HCT116 (cell line): ENCODE results near the gene TOP2B. TPM values are rescaled to one million over a fixed set of nuclear protein-coding genes. Genes with fewer than 3 reads are reported as not detected.

ENCODE experiments used
- ATAC-seq: fragments of 200-7000 bp; cut with Tn5 transposase; 2 replicates; pipeline ENCODE4 v1.9.1; 2020; ENCODE audit warnings: mild to moderate bottlenecking, moderate library complexity
- BruUV-seq: library from RNA; stranded (reverse); fragments of 400-500 nt; replicated peaks from 2 replicates; lab custom pipeline; 2021; lab: Mats Ljungman, UMichigan
- CTCF ChIA-PET: fragments of 300-600 bp; sonication (Branson Sonifier 250); formaldehyde crosslinking; loops from one replicate; lab custom pipeline; 2021; ENCODE audit warnings: antibody characterized with exemption; lab: Charles Lee
- POLR2A ChIA-PET: fragments of 300-600, 350-600 bp; sonication (Branson Sonifier 250); formaldehyde crosslinking; loops from one replicate; lab custom pipeline; 2021; ENCODE audit warnings: antibody characterized with exemption; lab: Charles Lee
- RAD21 ChIA-PET, 2 experiments: fragments of 300-600 bp; sonication (Branson Sonifier 250); formaldehyde crosslinking; loops; one replicate each; lab custom pipeline; 2023; ENCODE audit warnings: low total read pairs in 2 of 2; ENCODE audit not compliant: uncharacterized antibody in 2 of 2, unreplicated experiment in 2 of 2, low non-redundant PET in 1 of 2; lab: Charles Lee
- DNase-seq: peaks from one replicate; pipeline ENCODE4 v3.0.0-alpha.2; 2010; ENCODE audit warnings: low read depth, low spot score
- H2AFZ ChIP-seq: fragments of 200-600 bp; shearing (Covaris generic), sonication (generic); 2 replicates; pipeline ENCODE4 v1.6.1; 2017; ENCODE audit warnings: low read depth, mixed run types, mixed read lengths, antibody characterized with exemption, low read length; ENCODE audit not compliant: poor library complexity, severe bottlenecking
- H3K27ac ChIP-seq: 2 replicates; pipeline ENCODE4 v1.5.1; 2012; ENCODE audit warnings: low read depth, low read length
- H3K27me3 ChIP-seq: fragments of 200-600 bp; sonication (generic); 2 replicates; pipeline ENCODE4 v1.6.1; 2016; ENCODE audit warnings: mixed run types, low read length, mixed read lengths; ENCODE audit not compliant: insufficient read depth
- H3K36me3 ChIP-seq, 2 experiments: fragments of 200-500 bp in 1 of 2; fragments of 200-600 bp in 1 of 2; sonication (Bioruptor generic) in 1 of 2; sonication (generic) in 1 of 2; 2 replicates each; pipeline versions ENCODE4 v1.5.1 to v1.6.1; 2014 to 2016; ENCODE audit warnings: low read length in 2 of 2, inconsistent platforms in 1 of 2, mixed read lengths in 1 of 2, mixed run types in 1 of 2; ENCODE audit not compliant: insufficient read depth in 2 of 2, control insufficient read depth in 1 of 2
- H3K4me1 ChIP-seq, 2 experiments: fragments of 200-600 bp in 1 of 2; sonication (generic) in 1 of 2; 2 replicates each; pipeline versions ENCODE4 v1.5.1 to v1.6.1; 2012 to 2017; ENCODE audit warnings: low read length in 2 of 2, inconsistent platforms in 1 of 2, mild to moderate bottlenecking in 1 of 2, mixed read lengths in 1 of 2, mixed run types in 1 of 2, moderate library complexity in 1 of 2; ENCODE audit not compliant: insufficient read depth in 2 of 2, control insufficient read depth in 1 of 2
- H3K4me2 ChIP-seq: fragments of 200-600 bp; sonication (generic); 2 replicates; pipeline ENCODE4 v1.6.1; 2017; ENCODE audit warnings: mixed run types, low read length, mixed read lengths
- H3K4me3 ChIP-seq, 2 experiments: fragments of 200-600 bp in 1 of 2; sonication (generic) in 1 of 2; replicated peaks in 1 of 2; 2 replicates each; pipeline ENCODE4 v1.5.1; 2011 to 2016; ENCODE audit warnings: low read length in 2 of 2, control low read depth in 1 of 2, low read depth in 1 of 2, mild to moderate bottlenecking in 1 of 2, mixed read lengths in 1 of 2, mixed run types in 1 of 2
- H3K79me2 ChIP-seq: fragments of 200-600 bp; sonication (generic); 2 replicates; pipeline ENCODE4 v1.6.1; 2017; ENCODE audit warnings: mild to moderate bottlenecking, mixed run types, low read length, moderate library complexity, mixed read lengths; ENCODE audit not compliant: insufficient read depth
- H3K9ac ChIP-seq: fragments of 200-600 bp; sonication (generic); 2 replicates; pipeline ENCODE4 v1.6.1; 2016; ENCODE audit warnings: low read length, mixed read lengths
- H3K9me2 ChIP-seq: fragments of 200-600 bp; sonication (generic), shearing (Covaris generic); 2 replicates; pipeline ENCODE4 v1.6.1; 2017; ENCODE audit warnings: mixed run types, mild to moderate bottlenecking, moderate library complexity; ENCODE audit not compliant: insufficient read depth
- H3K9me3 ChIP-seq, 2 experiments: fragments of 200-500 bp in 1 of 2; fragments of 200-600 bp in 1 of 2; sonication (Bioruptor generic) in 1 of 2; sonication (generic) in 1 of 2; 2 replicates each; pipeline ENCODE4 v1.6.1; 2014 to 2017; ENCODE audit warnings: low read length in 2 of 2, mixed read lengths in 2 of 2, inconsistent platforms in 1 of 2, low read depth in 1 of 2, mild to moderate bottlenecking in 1 of 2, mixed run types in 1 of 2, moderate library complexity in 1 of 2; ENCODE audit not compliant: control insufficient read depth in 1 of 2, insufficient read depth in 1 of 2
- H4K20me1 ChIP-seq: fragments of 200-600 bp; sonication (generic), shearing (Covaris generic); 2 replicates; pipeline ENCODE4 v1.6.1; 2017; ENCODE audit warnings: mixed run types, mild to moderate bottlenecking, moderate library complexity; ENCODE audit not compliant: insufficient read depth
- CBX3 ChIP-seq: IDR thresholded peaks from 2 replicates; pipeline ENCODE4 v1.6.1; 2012; ENCODE audit warnings: low read depth
- CEBPB ChIP-seq: IDR thresholded peaks from 2 replicates; pipeline ENCODE4 v1.6.1; 2012; ENCODE audit warnings: low read depth
- CTCF ChIP-seq, 3 experiments: fragments of 200-600 bp in 1 of 3; sonication (generic) in 1 of 3; IDR thresholded peaks in 2 of 3; conservative IDR thresholded peaks in 1 of 3; 2 replicates each; pipeline ENCODE4 v1.5.1; 2012 to 2017; ENCODE audit warnings: low read depth in 2 of 3, low read length in 2 of 3, antibody characterized with exemption in 1 of 3, borderline replicate concordance in 1 of 3, control low read depth in 1 of 3, mild to moderate bottlenecking in 1 of 3, mixed read lengths in 1 of 3, mixed run types in 1 of 3, moderate library complexity in 1 of 3; ENCODE audit not compliant: insufficient read depth in 1 of 3
- EGR1 ChIP-seq: IDR thresholded peaks from 2 replicates; pipeline ENCODE4 v1.6.1; 2012; ENCODE audit warnings: low read depth
- ELF1 ChIP-seq: IDR thresholded peaks from 2 replicates; pipeline ENCODE4 v1.6.1; 2012; ENCODE audit warnings: low read depth, borderline replicate concordance
- EZH2 ChIP-seq: fragments of 200-600 bp; sonication (generic); IDR thresholded peaks from 2 replicates; pipeline ENCODE4 v1.6.1; 2017; ENCODE audit warnings: antibody characterized with exemption, mixed run types
- JUND ChIP-seq: IDR thresholded peaks from 2 replicates; pipeline ENCODE4 v1.6.1; 2012
- MAX ChIP-seq: IDR thresholded peaks from 2 replicates; pipeline ENCODE4 v1.6.1; 2012
- POLR2A ChIP-seq: IDR thresholded peaks from 2 replicates; pipeline ENCODE4 v1.7.0; 2011; ENCODE audit warnings: borderline replicate concordance; ENCODE audit not compliant: insufficient read depth, insufficient read length; ENCODE audit errors: extremely low read depth
- RAD21 ChIP-seq: IDR thresholded peaks from 2 replicates; pipeline ENCODE4 v1.6.1; 2012; ENCODE audit warnings: low read depth, mild to moderate bottlenecking
- REST ChIP-seq: IDR thresholded peaks from 2 replicates; pipeline ENCODE4 v1.6.1; 2012; ENCODE audit warnings: low read depth
- SIN3A ChIP-seq: IDR thresholded peaks from 2 replicates; pipeline ENCODE4 v1.6.1; 2012; ENCODE audit warnings: low read depth
- TCF7L2 ChIP-seq: IDR thresholded peaks from 2 replicates; pipeline ENCODE4 v1.7.0; 2011; ENCODE audit warnings: borderline replicate concordance, inconsistent platforms; ENCODE audit not compliant: insufficient read depth, insufficient read length; ENCODE audit errors: extremely low read depth
- ZBTB33 ChIP-seq: IDR thresholded peaks from 2 replicates; pipeline ENCODE4 v1.6.1; 2011; ENCODE audit warnings: mild to moderate bottlenecking, low read length, moderate library complexity; ENCODE audit not compliant: insufficient replicate concordance; ENCODE audit errors: extremely low read depth
- ZNF274 ChIP-seq: fragments of 200-500 bp; sonication (Bioruptor generic); IDR thresholded peaks from 2 replicates; pipeline ENCODE4 v1.6.1; 2014; ENCODE audit warnings: mild to moderate bottlenecking, low read depth, low read length, inconsistent platforms
- intact Hi-C: fragments of 100-400 bp; cut with micrococcal nuclease; formaldehyde crosslinking; loops from 2 replicates; pipeline ENCODE4 v1.10.0; 2022
- total RNA-seq: library from RNA; stranded (reverse); gene quantifications from one replicate; pipeline ENCODE4 v1.2.1, GENCODE V29; 2021; ENCODE audit not compliant: unreplicated experiment

The TOP2B gene
- total RNA-seq, 1 experiment from 2014 or later = 101 TPM

GRCh38 chr3:25564075-25564474 lies 100.6 kb downstream of the TOP2B start:
- ATAC-seq = no peak
- intact Hi-C loops = no loop called here
- Histone ChIP-seq H3K9ac (no peak overlapping the region), H3K4me3 (no peak overlapping the region), H3K27ac (no peak overlapping the region), H3K4me2 (no peak overlapping the region), H3K27me3 (peaks cover 46% of the 10 kb centered on the region), H3K36me3 (no peaks in the 10 kb centered on the region), H3K79me2 (no peaks in the 10 kb centered on the region), H3K4me1 (no peaks in the 10 kb centered on the region), H4K20me1 (no peaks in the 10 kb centered on the region), H2AFZ (no peak overlapping the region), H3K9me3 (no peaks in the 10 kb centered on the region), H3K9me2 (no peaks in the 10 kb centered on the region)
- RAD21 ChIA-PET = no interaction called here
- no peak for DNase-seq
- CTCF ChIA-PET = no interaction called here
- no TSS peak for BruUV-seq
- TF ChIP-seq EGR1 = no peak
- no peak for TF ChIP-seq EZH2
- TF ChIP-seq CBX3 = no peak
- no peak for TF ChIP-seq RAD21
- no peak for TF ChIP-seq MAX
- TF ChIP-seq JUND = no peak
- no peak for TF ChIP-seq ELF1
- TF ChIP-seq SIN3A = no peak
- no peak for TF ChIP-seq CEBPB
- TF ChIP-seq CTCF (IDR thresholded peaks at IDR 0.05 in 2 of 3, conservative IDR thresholded peaks at IDR 0.05 in 1 of 3; ENCODE audit: borderline replicate concordance in 1 of 3, insufficient read depth in 1 of 3, low read depth in 2 of 3, low read length in 2 of 3) = no peak
- TF ChIP-seq TCF7L2 = no peak
- no peak for TF ChIP-seq ZBTB33
- TF ChIP-seq REST = no peak
- no peak for TF ChIP-seq ZNF274
- no peak for TF ChIP-seq POLR2A
- POLR2A ChIA-PET = no interaction called here
